Stimulated activated CD4-positive, alpha-beta T cell treated with anti-CD3 and anti-CD28 coated beads, TNF-alpha, amount 100 ng/mL, for 1 hour (primary cell): ENCODE measurements around the gene FCHO2.
"Not testable (repeated sequence)": the region's sequence is repeated elsewhere in the genome, so short reads cannot be mapped to it uniquely, and the experiment has no call there.

ENCODE experiments used
- DNase-seq, 3 donors: peaks; one replicate each; pipeline ENCODE4 v3.0.0-alpha.2; 2020; ENCODE audit warnings: low read depth in 3 of 3, low spot score in 1 of 3

The FCHO2 gene

DNA sequence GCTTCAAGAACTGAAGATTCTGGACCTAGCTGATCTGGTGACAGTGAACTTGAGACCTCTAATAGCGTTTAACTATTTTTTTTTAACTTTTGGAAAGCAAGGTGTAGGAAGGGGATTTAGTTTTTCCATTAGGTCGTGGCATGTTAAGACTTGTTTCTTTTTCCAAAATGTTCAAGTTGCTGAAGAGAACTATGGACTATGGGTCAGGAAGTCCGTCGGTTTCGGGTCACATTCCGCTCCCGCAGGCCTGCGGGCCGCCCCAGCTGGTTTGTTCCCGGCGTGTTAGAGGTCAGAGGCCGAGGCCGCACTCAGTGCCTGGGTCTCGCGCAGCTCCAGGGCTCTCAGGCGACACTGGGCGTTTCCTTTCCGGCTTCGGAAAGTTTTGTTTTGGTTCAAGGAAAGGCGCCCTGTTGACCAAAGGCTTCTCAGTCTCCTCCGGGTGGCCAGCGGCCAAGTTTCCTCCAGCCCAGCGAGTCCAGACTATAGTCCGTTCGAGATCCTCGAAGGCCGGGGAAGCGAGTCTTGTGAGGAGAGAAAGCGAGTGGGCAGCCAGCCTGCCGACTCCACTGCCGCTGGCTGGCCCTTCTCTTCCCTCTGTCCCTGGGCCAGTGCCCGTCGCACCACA lies 586 bp upstream of the FCHO2 start:
- no peak for DNase-seq

DNA sequence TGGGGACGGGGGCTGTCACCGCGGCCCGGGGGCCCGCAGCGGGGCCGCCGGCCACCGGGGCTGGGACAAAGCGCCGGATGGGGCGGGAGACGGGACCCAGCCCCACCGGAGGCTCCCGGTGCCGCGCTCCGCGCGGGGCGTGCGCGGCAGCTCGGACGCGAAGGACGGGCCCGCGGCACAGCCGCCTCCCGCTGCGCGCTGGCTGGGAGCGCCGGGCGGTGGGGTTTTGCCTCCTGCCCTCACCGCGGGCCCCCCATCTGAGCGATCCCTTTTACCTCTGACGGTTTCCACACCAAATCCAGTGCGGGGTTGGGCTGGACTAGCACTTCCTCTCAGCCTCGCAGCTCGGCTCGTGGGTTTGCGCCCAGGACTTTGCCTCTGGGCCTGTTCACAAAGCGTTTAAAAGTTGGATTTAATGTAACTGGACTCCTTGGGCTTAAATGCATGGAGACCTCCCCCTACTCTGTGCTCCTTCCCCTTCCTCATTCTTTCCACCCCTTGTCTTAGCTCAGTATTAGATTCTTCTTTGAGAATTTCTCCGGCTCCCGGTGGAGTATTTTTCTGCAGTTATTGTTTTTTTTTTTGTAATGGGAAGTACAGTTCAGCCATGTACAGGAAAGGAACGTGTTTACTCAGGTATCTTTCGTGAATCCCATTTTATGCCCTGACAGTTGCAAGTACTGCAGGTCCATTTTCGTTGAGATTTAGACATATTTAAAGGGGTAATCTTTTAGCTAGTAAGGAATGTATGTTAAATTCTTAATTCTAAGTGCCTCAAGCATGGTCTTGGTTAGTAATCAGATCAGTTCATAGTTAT lies 691 bp downstream of the FCHO2 start:
- DNase-seq, result peak in 1 of 3 donors; percentile 2

DNA sequence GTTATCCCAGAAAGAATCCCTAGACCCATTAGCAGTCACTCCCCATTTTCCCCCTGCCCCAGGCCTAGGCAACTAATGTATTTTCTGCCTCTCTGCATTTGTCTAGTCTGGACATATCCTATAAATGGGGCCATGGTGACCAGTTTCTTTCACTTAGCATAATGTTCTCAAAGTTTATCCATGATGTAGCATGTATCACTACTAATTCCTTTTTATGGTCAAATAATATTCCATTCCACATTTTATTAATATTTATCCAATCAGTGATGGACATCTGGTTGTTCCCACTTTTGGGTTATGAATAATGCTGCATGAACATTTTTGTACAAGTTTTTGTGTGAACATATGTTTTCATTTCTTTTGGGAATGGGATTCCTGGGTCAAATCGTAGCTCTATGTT lies 1.5 kb downstream of the FCHO2 start:
- DNase-seq, result no peak

DNA sequence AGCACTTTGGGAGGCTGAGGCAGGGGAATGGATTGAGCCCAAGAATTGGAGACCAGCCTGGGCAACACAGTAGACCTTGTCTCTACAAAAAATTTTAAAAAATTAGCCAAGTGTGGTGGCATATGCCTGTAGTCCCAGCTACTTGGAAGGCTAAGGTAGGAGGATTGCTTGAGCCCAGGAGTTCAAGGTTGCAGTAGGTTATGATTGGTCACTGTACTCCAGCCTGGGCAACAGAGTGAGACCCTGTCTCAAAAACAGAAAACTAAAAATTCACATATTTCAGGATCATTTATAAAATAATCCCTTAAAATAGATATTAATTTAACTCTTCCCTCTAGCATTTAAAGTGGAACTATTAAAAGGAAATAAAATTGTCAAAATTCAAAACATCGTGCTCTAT lies 3.4 kb downstream of the FCHO2 start:
- no peak for DNase-seq

DNA sequence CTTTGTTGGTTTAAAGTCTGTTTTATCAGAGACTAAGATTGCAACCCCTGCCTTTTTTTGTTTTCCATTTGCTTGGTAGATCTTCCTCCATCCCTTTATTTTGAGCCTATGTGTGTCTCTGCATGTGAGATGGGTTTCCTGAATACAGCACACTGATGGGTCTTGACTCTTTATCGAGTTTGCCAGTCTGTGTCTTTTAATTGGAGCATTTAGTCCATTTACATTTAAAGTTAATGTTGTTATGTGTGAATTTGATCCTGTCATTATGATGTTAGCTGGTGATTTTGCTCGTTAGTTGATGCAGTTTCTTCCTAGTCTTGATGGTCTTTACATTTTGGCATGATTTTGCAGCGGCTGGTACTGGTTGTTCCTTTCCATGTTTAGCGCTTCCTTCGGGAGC lies 18.6 kb downstream of the FCHO2 start:
- not testable (repeated sequence) for DNase-seq

DNA sequence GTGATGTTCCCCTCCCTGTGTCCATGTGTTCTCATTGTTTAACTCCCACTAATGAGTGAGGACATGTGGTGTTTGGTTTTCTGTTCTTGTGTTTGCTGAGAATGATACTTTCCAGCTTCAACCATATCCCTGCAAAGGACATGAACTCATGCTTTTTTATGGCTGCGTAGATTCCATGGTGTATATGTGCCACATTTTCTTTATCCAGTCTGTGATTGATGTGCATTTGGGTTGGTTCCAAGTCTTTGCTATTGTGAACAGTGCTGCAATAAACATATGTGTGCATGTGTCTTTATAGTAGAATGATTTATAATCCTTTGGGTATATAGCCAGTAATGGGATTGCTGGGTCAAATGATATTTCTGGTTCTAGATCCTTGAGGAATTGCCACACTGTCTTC lies 21.0 kb downstream of the FCHO2 start:
- not testable (repeated sequence) for DNase-seq

DNA sequence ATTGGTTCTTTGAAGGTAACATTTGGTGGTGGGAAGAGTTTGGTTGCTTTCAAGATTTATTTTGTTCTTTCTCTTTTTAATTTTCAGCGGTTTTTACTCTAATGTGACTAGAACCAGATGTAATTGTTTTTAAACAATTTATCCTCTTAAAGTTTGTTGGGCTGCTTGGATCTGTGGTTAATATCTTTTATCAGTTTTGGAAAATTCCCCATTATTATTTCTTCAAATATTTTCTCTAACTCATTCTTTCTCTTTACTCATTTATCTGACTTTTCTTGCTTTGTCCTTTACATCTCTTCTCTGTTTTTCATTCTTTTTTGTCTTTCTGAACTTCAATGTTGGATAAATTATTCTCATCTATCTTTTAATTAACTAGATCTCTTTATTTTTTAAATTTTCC lies 29.9 kb downstream of the FCHO2 start:
- no peak for DNase-seq

DNA sequence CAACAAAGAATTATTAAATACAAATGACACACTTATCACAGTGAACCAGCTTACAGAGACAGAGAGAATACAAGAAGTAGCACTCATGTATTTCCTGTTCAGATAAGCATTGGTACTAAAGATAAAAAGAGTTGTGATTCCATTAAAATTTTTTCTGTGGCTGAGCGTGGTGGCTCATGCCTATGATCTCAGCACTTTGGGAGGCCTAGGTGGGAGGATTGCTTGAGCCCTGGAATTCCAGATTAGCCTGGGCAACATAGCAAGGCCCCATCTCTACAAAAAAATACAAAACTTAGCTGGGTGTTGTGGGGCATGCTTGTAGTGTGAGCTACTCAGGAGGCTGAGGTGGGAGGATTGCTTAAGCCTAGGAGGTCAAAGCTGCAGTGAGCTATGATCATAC lies 32.9 kb downstream of the FCHO2 start:
- no peak for DNase-seq

DNA sequence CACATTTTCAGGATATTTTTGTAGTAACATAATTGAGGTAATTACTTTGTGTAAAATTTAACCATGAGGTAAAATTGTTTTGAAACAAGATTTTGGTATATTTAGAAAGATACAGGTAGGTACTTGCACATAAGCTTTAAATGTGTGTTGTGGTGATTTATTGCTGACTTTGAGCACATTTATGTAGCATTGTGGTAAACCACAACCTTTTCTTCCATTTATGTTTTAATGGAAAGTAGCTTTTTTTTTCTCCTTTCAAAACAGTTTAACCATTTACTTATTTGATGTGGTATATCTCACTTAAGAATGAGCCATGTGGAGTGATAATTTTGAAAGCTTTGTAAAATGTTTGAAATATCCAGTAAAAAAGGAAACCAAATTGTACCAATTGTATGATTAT lies 35.6 kb downstream of the FCHO2 start:
- DNase-seq, result no peak

DNA sequence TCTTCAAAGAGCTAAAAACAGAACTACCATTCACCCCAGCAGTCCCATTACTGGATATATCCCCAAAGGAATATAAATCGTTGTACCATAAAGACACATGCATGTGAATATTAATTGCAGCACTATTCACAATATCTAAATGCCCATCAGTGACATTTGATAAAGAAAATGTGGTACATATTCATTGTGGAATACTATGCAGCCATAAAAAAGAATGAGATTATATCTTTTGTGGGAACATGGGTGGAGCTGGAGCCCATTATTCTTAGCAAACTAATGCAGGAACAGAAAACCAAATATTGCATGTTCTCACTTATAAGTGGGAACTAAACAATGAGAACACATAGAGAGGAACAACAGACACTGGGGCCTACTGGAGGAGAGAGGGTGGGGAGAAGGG lies 38.7 kb downstream of the FCHO2 start:
- no peak for DNase-seq

DNA sequence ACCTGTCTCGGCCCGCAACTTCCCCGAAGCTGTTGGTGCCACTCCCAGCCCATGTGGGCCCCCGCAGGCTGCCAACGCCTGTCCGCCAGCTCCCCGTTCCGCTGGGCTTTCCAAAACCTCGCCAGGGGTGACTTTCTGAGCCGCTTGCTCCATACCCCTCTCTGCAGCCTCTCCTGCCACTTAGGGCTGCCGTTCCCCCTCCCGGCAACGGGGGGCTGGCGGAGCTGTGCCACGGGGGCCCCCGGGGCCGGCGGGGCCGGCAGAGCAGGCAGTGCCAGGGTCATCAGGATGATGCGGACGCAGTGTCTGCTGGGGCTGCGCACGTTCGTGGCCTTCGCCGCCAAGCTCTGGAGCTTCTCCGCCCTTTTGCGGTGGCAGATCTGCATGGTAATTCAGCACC lies 40.8 kb downstream of the FCHO2 start:
- DNase-seq, result no peak

DNA sequence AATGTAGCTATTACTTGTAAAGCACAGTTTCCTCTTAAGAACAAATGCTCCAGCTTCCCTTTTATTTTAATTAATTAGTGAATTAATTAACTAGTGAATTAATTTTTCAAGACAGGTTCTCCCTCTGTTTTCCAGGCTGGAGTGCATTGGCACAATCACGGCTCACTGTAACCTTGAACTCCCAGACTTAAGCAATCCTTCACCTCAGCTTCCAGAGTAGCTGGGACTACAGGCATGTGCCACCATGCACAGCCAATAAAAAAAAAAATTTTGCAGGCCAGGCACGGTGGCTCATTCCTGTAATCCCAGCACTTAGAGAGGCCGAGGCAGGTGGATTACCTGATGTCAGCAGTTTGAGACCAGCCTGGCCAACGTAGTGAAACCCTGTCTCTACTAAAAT lies 44.1 kb downstream of the FCHO2 start:
- DNase-seq, result no peak

DNA sequence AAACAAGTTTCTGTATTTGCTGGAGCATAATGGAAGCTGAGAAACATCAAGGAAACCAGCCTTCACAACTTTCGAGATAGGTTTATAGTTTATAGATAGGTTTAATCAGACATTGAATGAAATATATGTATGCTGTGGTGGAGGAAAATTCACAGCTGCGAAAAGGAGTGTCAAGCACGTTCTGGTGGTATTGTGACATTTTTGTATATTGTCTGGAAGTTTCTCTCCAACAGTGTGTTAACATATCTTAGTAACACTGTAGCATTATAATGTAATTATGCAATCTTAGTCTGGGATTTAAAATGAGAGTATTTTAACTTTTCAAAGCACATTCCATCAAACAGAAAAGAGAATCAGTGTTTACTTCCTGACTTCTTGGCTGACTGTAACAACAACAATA lies 50.0 kb downstream of the FCHO2 start:
- DNase-seq, result no peak

DNA sequence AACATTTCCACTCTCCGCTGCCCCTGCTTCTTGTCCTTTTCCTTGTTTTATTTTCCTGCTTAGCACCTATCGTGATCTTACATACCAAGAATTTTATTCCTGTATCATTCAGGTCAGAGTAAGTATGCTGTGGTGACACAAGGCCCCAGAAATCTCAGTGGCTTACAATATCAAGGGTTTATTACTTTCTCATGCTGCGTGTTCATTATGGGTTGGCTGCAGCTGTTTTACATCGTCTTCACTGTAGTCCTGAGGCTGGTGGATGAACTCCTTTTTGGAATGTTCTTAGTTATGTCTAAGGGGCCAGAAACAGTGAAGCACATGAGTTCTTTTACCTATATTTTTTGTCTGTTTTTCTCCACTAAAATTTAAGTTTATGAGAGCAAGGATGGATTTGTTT lies 51.2 kb downstream of the FCHO2 start:
- no peak for DNase-seq

DNA sequence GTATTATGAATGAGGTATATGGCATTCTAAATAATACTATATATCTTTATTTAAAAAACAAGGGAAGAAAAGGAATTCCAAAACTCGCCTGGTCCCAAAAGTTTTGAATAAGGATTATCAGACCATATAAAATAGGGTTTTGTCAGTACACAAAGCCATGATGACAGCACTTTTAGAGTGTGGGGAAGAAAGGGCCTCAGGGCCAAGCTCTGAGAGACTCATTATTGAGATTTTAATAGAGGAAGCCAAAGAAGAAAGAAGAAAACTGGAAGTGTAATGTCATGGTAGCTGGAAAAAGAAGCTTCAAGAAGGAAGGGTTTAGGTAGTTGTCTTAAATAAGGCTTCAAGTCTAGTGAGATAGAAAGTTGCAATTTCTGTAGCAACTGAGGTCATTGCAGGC lies 53.0 kb downstream of the FCHO2 start:
- no peak for DNase-seq

DNA sequence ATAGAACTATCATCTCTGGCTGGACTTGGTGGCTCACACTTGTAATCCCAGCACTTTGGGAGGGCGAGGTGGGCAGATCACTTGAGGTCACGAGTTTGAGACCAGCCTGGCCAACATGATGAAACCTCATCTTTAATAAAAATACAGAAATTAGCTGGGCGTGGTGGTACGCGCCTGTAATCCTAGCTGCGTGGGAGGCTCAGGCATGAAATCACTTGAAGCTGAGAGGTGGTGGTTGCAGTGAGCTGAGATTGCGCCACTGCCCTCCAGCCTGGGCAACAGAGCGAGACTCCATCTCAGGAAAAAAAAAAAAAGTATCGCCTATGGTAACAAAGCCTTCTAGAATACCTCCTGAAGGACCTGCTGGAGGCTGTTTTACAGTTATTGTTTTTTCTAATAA lies 55.8 kb downstream of the FCHO2 start:
- not testable (repeated sequence) for DNase-seq

DNA sequence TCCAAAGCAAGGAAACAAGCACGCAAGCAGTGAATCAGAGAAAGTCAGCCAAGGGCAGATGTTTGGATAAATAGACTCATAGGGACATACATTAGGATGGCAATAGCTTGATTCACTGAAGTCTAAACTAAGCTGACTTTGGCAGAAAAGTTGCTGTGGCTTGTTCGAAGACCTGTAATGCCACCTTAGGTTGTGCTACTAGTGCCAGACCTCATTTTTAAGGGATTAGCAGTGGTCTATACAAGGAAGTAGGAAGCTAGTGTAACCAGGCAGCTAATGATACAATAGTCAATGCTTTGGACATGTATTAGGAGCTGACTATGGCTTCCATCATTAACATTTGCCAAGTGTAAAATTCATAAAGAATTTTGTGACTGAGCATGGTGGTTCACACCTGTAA lies 63.1 kb downstream of the FCHO2 start:
- no peak for DNase-seq

DNA sequence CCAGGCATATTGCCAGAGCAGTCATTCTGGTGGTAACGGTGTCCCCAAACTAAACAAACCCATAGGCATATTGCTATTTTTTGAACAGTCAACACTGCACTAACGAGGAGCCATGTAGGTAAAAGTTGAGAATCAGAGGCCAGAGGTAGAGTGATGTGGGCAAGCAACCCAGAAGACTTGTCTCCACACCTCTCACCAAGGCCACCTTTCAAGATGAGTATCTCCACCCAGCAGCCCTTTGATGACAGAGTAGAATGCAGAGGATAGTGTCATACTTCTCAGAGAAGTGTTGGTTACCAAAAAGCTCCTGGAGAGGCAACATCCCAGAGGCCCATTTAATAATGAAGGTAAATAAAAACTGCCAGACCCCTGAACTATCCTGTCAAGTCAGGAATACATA lies 63.9 kb downstream of the FCHO2 start:
- DNase-seq, result no peak

DNA sequence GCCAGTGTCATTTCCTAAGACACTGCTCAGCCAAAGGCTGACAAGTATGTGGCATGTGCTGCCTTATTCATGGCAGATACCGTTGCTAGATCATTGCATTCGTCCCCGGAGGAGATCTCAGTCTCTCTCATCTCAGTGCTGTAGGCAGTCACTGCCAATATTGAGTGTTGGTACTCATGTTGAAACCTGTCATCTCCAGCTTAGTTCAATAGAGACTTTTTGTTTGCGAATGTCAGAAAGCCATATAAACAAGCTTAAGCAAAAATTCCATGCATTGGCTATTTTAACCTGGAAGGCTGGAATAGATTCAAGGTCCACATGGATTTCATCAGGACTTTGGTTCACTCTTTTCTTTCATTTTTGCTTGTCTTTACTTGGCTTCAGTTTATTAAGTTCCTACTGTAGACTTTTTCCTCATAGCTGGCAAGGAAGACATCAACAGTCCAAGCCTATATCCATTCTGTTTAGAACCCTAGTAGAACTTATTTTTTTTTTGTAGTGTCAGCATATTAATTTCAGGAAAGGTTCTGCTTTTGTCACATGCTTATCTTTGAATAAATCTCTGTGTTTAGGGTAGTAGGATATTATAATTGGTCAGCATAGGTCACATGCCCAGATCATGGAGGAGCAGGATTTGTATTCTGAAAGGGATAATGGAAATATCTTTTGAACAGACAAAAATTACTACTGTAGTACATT lies 66.8 kb downstream of the FCHO2 start:
- no peak for DNase-seq

DNA sequence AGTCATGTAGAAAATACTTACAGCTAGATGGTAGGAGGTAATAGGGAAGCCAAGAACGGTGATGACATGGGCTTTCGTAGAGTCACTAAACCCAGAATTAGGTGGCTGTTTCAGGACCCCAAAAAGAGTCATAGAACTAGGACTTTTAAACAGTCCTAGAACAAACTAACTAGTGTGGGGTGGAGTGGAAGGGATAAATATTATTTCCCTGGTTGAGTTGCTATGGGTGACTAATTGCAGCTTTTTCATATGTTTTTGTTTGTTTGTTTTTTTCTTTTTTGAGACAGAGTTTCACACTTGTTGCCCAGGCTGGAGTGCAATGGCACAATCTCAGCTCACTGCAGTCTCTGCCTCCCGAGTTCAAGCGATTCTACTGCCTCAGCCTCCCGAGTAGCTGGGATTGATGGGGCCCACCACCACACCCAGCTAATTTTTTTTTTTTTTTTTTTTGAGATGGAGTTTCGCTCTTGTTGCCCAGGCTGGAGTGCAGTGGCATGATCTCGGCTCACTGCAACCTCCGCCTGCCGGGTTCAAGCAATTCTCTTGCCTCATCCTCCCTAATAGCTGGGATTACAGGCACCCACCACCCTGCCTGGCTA lies 69.2 kb downstream of the FCHO2 start:
- not testable (repeated sequence) for DNase-seq

DNA sequence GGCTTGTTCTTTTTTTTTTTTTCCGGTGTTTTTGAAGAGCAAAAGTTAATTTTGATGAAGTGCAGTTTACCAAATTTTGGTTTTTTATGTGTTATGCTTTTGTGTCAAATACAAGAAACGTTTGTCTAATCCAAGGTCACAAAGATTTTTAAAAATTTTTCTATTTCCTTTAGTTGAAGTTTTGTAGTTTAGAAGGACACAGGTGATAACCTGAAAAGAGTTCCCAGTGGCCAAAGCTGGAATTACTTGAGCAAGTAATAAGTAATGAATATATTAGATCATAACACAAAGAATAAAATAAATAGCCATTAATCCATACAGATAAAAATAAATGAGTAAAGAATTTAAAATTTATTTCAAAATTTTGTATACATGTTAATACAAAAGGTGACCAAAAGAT lies 71.5 kb downstream of the FCHO2 start:
- no peak for DNase-seq

DNA sequence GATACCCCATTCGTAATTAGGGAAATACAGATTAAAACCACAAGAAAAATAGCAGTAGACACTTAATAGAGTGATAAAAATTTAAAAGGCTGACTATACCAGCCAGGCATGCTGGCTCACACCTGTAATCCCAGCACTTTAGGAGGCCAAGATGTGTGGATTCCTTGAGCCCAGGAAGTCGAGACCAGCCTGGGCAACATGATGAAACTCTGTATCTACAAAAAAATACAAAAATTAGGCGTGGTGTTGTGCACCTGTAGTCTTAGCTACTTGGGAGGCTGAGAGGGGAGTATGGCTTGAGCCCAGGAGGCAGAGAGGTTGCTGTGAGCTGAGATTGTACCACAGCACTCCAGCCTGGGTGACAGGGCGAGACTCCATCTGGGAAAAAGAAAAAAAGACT lies 72.0 kb downstream of the FCHO2 start:
- no peak for DNase-seq
